B cell (primary cell): Measurements from ENCODE around the gene MALL. TPM values are rescaled to one million over a fixed set of nuclear protein-coding genes. Genes with fewer than 3 reads are reported as not detected.
"Not testable (repeated sequence)": the region's sequence is repeated elsewhere in the genome, so short reads cannot be mapped to it uniquely, and the experiment has no call there.

Source experiments
- ATAC-seq: fragments of 200-7000 bp; cut with Tn5 transposase; one replicate; pipeline ENCODE4 v1.10.0; 2021; ENCODE audit warnings: low read depth, mild to moderate bottlenecking, moderate number of reproducible peaks, moderate library complexity
- CTCF ChIA-PET: fragments of 350-600 bp; sonication (Branson Sonifier 250); formaldehyde crosslinking; loops from one replicate; lab custom pipeline; 2021; ENCODE audit warnings: antibody characterized with exemption, inconsistent platforms; lab: Charles Lee
- POLR2A ChIA-PET: fragments of 350-600 bp; sonication (Branson Sonifier 250); formaldehyde crosslinking; loops from one replicate; lab custom pipeline; 2021; ENCODE audit warnings: antibody characterized with exemption; lab: Charles Lee
- DNase-seq: peaks from one replicate; pipeline ENCODE4 v3.0.0; 2013
- H2AFZ ChIP-seq: 2 replicates; pipeline ENCODE4 v1.6.1; 2012; ENCODE audit warnings: mild to moderate bottlenecking, low read depth, low read length; ENCODE audit not compliant: insufficient read depth, poor library complexity, severe bottlenecking
- H3K27ac ChIP-seq, 2 donors: 1 replicate in 1 of 2; 2 replicates in 1 of 2; pipeline ENCODE4 v1.5.1; 2012 to 2013; ENCODE audit warnings: low read length in 2 of 2, mild to moderate bottlenecking in 2 of 2, moderate library complexity in 1 of 2
- H3K27me3 ChIP-seq, 4 experiments: fragments of 200-600 bp in 1 of 4; sonication (generic) in 1 of 4; replicated peaks in 1 of 4; 1 replicate in 2 of 4; 2 replicates in 2 of 4; pipeline versions ENCODE4 v1.6.1 to v1.7.0; 2013 to 2016; ENCODE audit warnings: low read length in 3 of 4, mild to moderate bottlenecking in 2 of 4, mixed read lengths in 1 of 4, moderate library complexity in 1 of 4; ENCODE audit not compliant: insufficient read depth in 4 of 4, control insufficient read depth in 3 of 4; ENCODE audit errors: control extremely low read depth in 1 of 4
- H3K36me3 ChIP-seq, 2 experiments: replicated peaks in 1 of 2; 1 replicate in 1 of 2; 2 replicates in 1 of 2; pipeline versions ENCODE4 v1.6.1 to v1.7.1; 2013; ENCODE audit warnings: low read length in 1 of 2; ENCODE audit not compliant: insufficient read depth in 2 of 2, control insufficient read depth in 1 of 2; ENCODE audit errors: control extremely low read depth in 1 of 2, extremely low read depth in 1 of 2
- H3K4me1 ChIP-seq, 2 donors: fragments of 200-600 bp in 1 of 2; sonication (generic) in 1 of 2; 1 replicate in 1 of 2; 2 replicates in 1 of 2; pipeline versions ENCODE4 v1.5.1 to v1.6.1; 2013 to 2017; ENCODE audit warnings: low read length in 2 of 2; ENCODE audit not compliant: control insufficient read depth in 2 of 2, insufficient read depth in 2 of 2
- H3K4me2 ChIP-seq: replicated peaks from 2 replicates; pipeline ENCODE3; 2012; ENCODE audit warnings: mild to moderate bottlenecking, low read depth, low read length; ENCODE audit not compliant: poor library complexity, severe bottlenecking
- H3K4me3 ChIP-seq, 5 experiments: fragments of 200-600 bp in 1 of 5; sonication (generic) in 1 of 5; 1 replicate in 3 of 5; 2 replicates in 2 of 5; pipeline versions ENCODE4 v1.5.1 to v1.7.0; 2011 to 2016; ENCODE audit warnings: low read length in 4 of 5, mild to moderate bottlenecking in 4 of 5, low read depth in 2 of 5, control low read depth in 1 of 5, moderate library complexity in 1 of 5; ENCODE audit not compliant: insufficient read depth in 1 of 5; ENCODE audit errors: control extremely low read depth in 1 of 5, extremely low read depth in 1 of 5
- H3K79me2 ChIP-seq: fragments of 200-600 bp; sonication (generic); one replicate; pipeline ENCODE4 v1.6.0; 2016; ENCODE audit warnings: low read length; ENCODE audit not compliant: control insufficient read depth, insufficient read depth
- H3K9ac ChIP-seq: fragments of 200-600 bp; sonication (generic); 2 replicates; pipeline ENCODE4 v1.6.1; 2017; ENCODE audit warnings: mild to moderate bottlenecking, low read length, moderate library complexity
- H3K9me3 ChIP-seq, 3 donors: one replicate each; pipeline versions ENCODE4 v1.6.1 to v1.7.1; 2013; ENCODE audit warnings: low read length in 2 of 3; ENCODE audit not compliant: control insufficient read depth in 2 of 3, insufficient read depth in 1 of 3; ENCODE audit errors: control extremely low read depth in 1 of 3
- H4K20me1 ChIP-seq: 2 replicates; pipeline ENCODE4 v1.6.0; 2012; ENCODE audit warnings: mild to moderate bottlenecking, low read length; ENCODE audit not compliant: insufficient read depth, control insufficient read depth, poor library complexity, severe bottlenecking
- H3K27ac Mint-ChIP-seq: one replicate; pipeline ENCODE4 v1.8.0; 2021; ENCODE audit warnings: mixed read lengths
- H3K27me3 Mint-ChIP-seq: one replicate; pipeline ENCODE4 v1.8.0; 2021; ENCODE audit warnings: mixed read lengths
- H3K4me1 Mint-ChIP-seq: one replicate; pipeline ENCODE4 v1.8.0; 2021; ENCODE audit warnings: mixed read lengths
- H3K4me3 Mint-ChIP-seq: one replicate; pipeline ENCODE4 v1.8.0; 2021; ENCODE audit warnings: mixed read lengths
- H3K9me3 Mint-ChIP-seq: one replicate; pipeline ENCODE4 v1.8.0; 2022; ENCODE audit warnings: mixed read lengths; ENCODE audit not compliant: insufficient read depth
- EZH2 ChIP-seq: IDR thresholded peaks from 2 replicates; pipeline ENCODE4 v1.6.1; 2012; ENCODE audit warnings: borderline replicate concordance, low read depth, mild to moderate bottlenecking, moderate library complexity, low read length; ENCODE audit not compliant: insufficient read depth, poor library complexity, severe bottlenecking
- WGBS: methylation state at CpG from one replicate; pipeline ENCODE4 v1.1.5; 2013; ENCODE audit warnings: missing lambda C conversion rate; ENCODE audit not compliant: insufficient coverage; 5-methylcytosine and 5-hydroxymethylcytosine counted together
- intact Hi-C: fragments of 100-400 bp; cut with micrococcal nuclease; formaldehyde crosslinking; loops from one replicate; pipeline ENCODE4 v1.10.0; 2022
- polyA plus RNA-seq: library from polyadenylated mRNA; depleted of rRNA; stranded (reverse); fragments of >200 nt; gene quantifications from 2 replicates; pipeline ENCODE4 v1.2.3, GENCODE V29; 2012
- total RNA-seq, 2 donors: library from RNA; stranded (reverse); fragments of 120-200 nt in 1 of 2; gene quantifications; 1 replicate in 1 of 2; 2 replicates in 1 of 2; pipeline versions ENCODE4 v1.2.3 to v1.2.4, GENCODE V29; 2013 to 2022
- TF ChIP-seq, protein P1 (sequence below): fragments of 200-600 bp; IDR thresholded peaks from one replicate; pipeline ENCODE4 v1.8.0; 2022; ENCODE audit warnings: antibody characterized with exemption, mild to moderate bottlenecking

MALL gene
- total and polyA plus RNA-seq, 2 donors (not counting 1 experiment from before 2014, with no cell fraction given) = not detected

DNA sequence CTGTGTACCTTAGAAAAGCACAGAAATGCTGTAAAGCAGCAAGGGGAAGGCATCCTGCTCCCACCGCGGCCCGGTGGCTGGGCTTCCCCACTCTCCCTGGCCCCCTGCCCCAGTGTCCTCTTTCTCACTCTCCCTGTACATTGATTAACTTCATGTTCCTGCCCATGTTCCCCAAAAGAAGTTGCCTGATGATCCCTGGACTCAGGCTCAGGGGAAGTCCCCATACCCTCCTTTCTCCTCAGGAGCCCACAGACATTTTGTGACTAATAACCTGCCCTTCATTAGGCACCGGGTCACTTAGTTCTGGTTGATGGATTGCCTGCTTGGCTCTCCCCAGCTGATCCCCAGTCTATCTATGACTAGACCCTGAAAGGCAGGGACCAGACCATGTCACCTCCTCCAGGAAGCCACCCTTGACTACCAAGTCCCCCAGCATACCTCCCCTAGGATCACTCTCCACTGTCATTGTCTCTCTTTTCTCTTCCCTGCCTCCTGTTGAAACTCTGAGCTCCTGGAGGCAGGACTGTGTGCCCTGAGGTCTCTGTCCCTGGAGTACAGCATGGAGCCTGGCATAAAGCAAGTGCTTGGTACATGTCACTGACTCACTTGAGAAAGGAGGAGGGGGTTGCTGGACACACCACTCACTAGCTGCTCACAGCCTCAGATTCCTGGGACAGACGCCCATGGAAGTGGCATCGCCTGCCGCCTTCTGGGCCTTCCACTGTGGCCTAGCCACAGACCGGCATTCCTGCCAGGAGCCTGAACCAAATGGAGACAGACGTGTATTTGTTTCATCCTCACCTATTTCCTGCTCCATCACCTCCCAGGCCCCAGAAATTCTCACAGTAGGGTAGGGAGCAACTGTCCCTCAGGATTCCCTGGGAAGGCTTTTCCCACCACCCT lies 13.5 kb downstream of the MALL start:
- H3K27ac Mint-ChIP-seq = no peak overlapping the region
- no peaks in the 10 kb centered on the region for H3K79me2 ChIP-seq
- ATAC-seq (no peak), DNase-seq (no peak)
- H3K4me1 Mint-ChIP-seq = no peaks in the 10 kb centered on the region
- H3K4me2 ChIP-seq = no peak overlapping the region
- peaks cover 0 to 6% (median 0%) of the 10 kb centered on the region in 3 donors for H3K9me3 ChIP-seq
- H2AFZ ChIP-seq = no peak overlapping the region
- POLR2A ChIA-PET = no interaction called here
- H3K4me3 ChIP-seq = no peak overlapping the region
- no peak overlapping the region for H3K27ac ChIP-seq
- no peaks in the 10 kb centered on the region for H4K20me1 ChIP-seq
- H3K9me3 Mint-ChIP-seq = peaks cover 2% of the 10 kb centered on the region
- TF ChIP-seq EZH2 = no peak
- TF ChIP-seq, protein P1, sequence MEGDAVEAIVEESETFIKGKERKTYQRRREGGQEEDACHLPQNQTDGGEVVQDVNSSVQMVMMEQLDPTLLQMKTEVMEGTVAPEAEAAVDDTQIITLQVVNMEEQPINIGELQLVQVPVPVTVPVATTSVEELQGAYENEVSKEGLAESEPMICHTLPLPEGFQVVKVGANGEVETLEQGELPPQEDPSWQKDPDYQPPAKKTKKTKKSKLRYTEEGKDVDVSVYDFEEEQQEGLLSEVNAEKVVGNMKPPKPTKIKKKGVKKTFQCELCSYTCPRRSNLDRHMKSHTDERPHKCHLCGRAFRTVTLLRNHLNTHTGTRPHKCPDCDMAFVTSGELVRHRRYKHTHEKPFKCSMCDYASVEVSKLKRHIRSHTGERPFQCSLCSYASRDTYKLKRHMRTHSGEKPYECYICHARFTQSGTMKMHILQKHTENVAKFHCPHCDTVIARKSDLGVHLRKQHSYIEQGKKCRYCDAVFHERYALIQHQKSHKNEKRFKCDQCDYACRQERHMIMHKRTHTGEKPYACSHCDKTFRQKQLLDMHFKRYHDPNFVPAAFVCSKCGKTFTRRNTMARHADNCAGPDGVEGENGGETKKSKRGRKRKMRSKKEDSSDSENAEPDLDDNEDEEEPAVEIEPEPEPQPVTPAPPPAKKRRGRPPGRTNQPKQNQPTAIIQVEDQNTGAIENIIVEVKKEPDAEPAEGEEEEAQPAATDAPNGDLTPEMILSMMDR = no peak
- H3K27me3 Mint-ChIP-seq = peaks cover 37% of the 10 kb centered on the region
- peaks cover 0 to 8% (median 0%) of the 10 kb centered on the region in 4 experiments for H3K27me3 ChIP-seq
- intact Hi-C loops = no loop called here
- no peak overlapping the region for H3K9ac ChIP-seq
- no peaks in the 10 kb centered on the region for H3K36me3 ChIP-seq
- H3K4me1 ChIP-seq = no peaks in the 10 kb centered on the region
- 79% methylated on average over 8 of the region's 9 CpGs for WGBS
- CTCF ChIA-PET = no interaction called here
- no peak overlapping the region for H3K4me3 Mint-ChIP-seq

DNA sequence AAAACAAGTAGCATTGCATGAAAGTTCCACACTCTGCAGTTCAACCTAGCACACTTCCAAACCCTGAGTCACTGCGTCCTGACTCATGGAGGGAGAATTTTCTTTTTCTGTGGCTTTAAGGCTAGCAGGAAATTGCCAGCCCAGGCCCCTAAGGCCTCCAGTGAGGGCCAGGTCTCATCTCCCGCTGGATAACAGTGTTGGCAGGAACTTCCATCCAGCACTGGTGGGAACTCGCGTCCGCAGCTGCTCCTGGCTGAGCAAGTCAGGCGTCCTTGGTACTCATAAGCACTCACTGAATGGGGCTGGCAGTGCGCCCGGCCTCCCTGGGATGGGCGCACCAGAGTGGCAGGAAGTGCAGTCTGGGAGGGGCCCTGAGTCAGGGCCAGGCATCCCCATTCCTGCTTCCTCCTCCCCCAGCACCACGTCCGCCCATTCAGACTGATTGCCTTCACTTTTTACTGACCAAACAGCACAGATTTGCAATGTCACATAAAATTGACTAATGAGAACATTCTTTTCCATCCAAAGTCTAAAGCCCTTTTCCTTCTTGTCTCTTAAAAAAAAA lies 14.3 kb downstream of the MALL start:
- no peak overlapping the region for H3K4me3 Mint-ChIP-seq
- Histone ChIP-seq H3K9ac (no peak overlapping the region), H3K79me2 (no peaks in the 10 kb centered on the region), H2AFZ (no peak overlapping the region), H4K20me1 (no peaks in the 10 kb centered on the region), H3K4me2 (no peak overlapping the region), H3K27ac (no peak overlapping the region), H3K36me3 (no peaks in the 10 kb centered on the region), H3K9me3 (peaks cover 0 to 3% (median 0%) of the 10 kb centered on the region in 3 donors), H3K27me3 (peaks cover 0 to 8% (median 0%) of the 10 kb centered on the region in 4 experiments), H3K4me3 (no peak overlapping the region), H3K4me1 (no peaks in the 10 kb centered on the region)
- intact Hi-C loops = no loop called here
- TF ChIP-seq, protein P1 = no peak
- TF ChIP-seq EZH2 = no peak
- DNase-seq (no peak), ATAC-seq (no peak)
- POLR2A ChIA-PET = no interaction called here
- peaks cover 32% of the 10 kb centered on the region for H3K27me3 Mint-ChIP-seq
- no peaks in the 10 kb centered on the region for H3K4me1 Mint-ChIP-seq
- H3K9me3 Mint-ChIP-seq = peaks cover 2% of the 10 kb centered on the region
- CTCF ChIA-PET = no interaction called here
- 11% methylated on average over 11 of the region's 11 CpGs for WGBS
- no peak overlapping the region for H3K27ac Mint-ChIP-seq

DNA sequence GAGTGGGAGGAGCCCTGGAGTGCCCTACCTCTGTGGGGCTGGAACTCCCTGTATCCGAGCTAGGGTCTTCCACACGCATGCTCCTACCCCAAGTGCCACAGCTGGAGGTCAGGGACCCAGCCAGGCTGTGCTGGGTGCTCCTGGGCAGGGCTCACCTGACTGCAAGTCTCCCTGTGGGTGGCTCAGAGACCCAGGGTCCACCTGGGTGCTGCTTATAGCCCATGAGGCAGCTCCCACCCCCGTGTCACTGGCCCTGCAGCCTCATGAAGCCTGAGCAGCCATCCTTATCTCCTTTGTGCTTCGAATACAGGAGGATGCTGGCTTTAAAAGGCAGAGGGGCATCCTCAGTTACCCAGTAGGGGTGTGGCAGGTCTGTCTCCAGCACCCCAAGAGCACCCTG lies 14.7 kb downstream of the MALL start:
- WGBS = 72% methylated on average over 4 of the region's 4 CpGs
- peaks cover 32% of the 10 kb centered on the region for H3K27me3 Mint-ChIP-seq
- DNase-seq, POLR2A ChIA-PET, H3K4me2 ChIP-seq, CTCF ChIA-PET, H3K36me3 ChIP-seq, H4K20me1 ChIP-seq, H3K9me3 ChIP-seq, H3K9me3 Mint-ChIP-seq, H2AFZ ChIP-seq, H3K4me1 ChIP-seq, intact Hi-C loops, H3K4me3 Mint-ChIP-seq, ATAC-seq, H3K79me2 ChIP-seq, H3K27ac Mint-ChIP-seq, H3K4me3 ChIP-seq, H3K27me3 ChIP-seq, H3K27ac ChIP-seq, H3K9ac ChIP-seq, H3K4me1 Mint-ChIP-seq: not testable (repeated sequence)
